Lower leg skin (tissue), 4 donors: ENCODE measurements around the gene NCL. TPM values are rescaled to one million over a fixed set of nuclear protein-coding genes. Genes with fewer than 3 reads are reported as not detected.

Experiments used
- DNase-seq, 2 donors: peaks; one replicate each; pipeline ENCODE4 v3.0.0-alpha.2; 2019; ENCODE audit warnings: low spot score in 2 of 2
- H3K4me3 ChIP-seq: fragments of 200-600 bp; sonication (generic); 2 replicates; pipeline ENCODE4 v1.5.1; 2017; ENCODE audit warnings: mild to moderate bottlenecking, low read depth; ENCODE audit not compliant: poor library complexity, severe bottlenecking
- CTCF ChIP-seq, 3 donors: fragments of 450-650 bp; IDR thresholded peaks; one replicate each; pipeline ENCODE4 v1.5.1; 2016; ENCODE audit warnings: antibody characterized with exemption in 3 of 3, mild to moderate bottlenecking in 3 of 3, moderate library complexity in 2 of 3
- POLR2A ChIP-seq, 2 donors: fragments of 450-650 bp; IDR thresholded peaks; one replicate each; pipeline ENCODE4 v1.6.1; 2016 to 2017; ENCODE audit warnings: antibody characterized with exemption in 2 of 2, mild to moderate bottlenecking in 1 of 2, moderate library complexity in 1 of 2
- WGBS, 2 donors: methylation state at CpG; one replicate each; pipeline ENCODE4 v1.1.5; 2018; 5-methylcytosine and 5-hydroxymethylcytosine counted together
- intact Hi-C: fragments of 100-400 bp; cut with DNase I; formaldehyde crosslinking; loops from one replicate; pipeline ENCODE4 v1.15.0; 2023; ENCODE audit warnings: low total_unique reads
- total RNA-seq, 4 donors: library from RNA; depleted of rRNA; stranded (reverse); fragments of >200 nt; gene quantifications; one replicate each; pipeline ENCODE4 v1.1.0, GENCODE V29; 2016

The NCL gene
- total RNA-seq, 4 donors from 2014 or later: 82.4 to 145 (median 115) TPM

GRCh38 chr2:231455222-231455621 is 9.1 kb downstream of the NCL start:
- WGBS, 2 donors: 80 to 86% methylated on average over 11 of the region's 11 CpGs
- intact Hi-C loops: no loop called here
- TF ChIP-seq CTCF (IDR thresholded peaks at IDR 0.05): no peak
- TF ChIP-seq POLR2A (IDR thresholded peaks at IDR 0.05): no peak

GRCh38 chr2:231454361-231454791 is 9.9 kb downstream of the NCL start:
- no peak for DNase-seq
- intact Hi-C loops: no loop called here
- TF ChIP-seq POLR2A (IDR thresholded peaks at IDR 0.05) (no peak), CTCF (IDR thresholded peaks at IDR 0.05) (no peak)
- WGBS, 2 donors: 84 to 85% methylated on average over 4 of the region's 4 CpGs
- no peak overlapping the region for H3K4me3 ChIP-seq

More at GRCh38 chr2:231455222-231455621, 9.1 kb downstream of the NCL start:
- no peak overlapping the region for H3K4me3 ChIP-seq
- DNase-seq: no peak

DNA sequence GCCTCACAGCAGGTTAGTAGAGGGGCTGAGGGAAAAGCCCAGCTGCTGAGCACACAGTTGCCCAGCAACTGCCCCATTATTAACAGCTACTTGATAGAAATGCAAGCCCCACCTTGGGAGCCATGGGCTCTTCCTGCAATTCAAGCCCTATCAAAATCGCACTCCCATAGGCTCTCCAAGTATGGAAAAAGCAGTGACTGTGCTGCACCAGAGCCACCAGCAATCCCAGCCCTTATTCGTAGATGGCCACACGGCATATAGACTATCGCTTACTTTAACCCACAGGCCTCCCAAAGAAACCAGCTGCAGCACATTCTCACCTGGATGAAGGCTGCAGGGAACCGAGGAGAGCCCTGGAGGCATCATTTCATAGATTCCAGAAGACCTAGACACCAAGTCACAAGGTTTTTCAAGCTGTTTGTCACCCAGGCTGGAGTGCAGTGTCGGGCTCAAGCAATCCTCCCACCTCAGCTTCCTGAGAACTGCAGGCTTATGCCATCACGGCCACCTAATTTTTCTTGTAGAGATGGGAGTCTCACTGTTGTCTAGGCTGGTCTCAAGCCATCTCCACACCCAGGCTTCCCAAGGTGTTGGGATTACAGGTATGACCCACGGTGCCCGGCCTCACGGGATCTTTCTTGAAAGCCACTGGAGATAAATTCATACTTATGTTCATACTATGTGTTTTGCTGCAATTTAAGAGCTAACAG is 11.3 kb downstream of the NCL start:
- no peak for DNase-seq
- H3K4me3 ChIP-seq: no peak overlapping the region
- intact Hi-C loops: no loop called here
- WGBS, 2 donors: 65 to 73% methylated on average over 10 of the region's 10 CpGs
- TF ChIP-seq POLR2A (IDR thresholded peaks at IDR 0.05): no peak
- TF ChIP-seq CTCF (IDR thresholded peaks at IDR 0.05): no peak

DNA sequence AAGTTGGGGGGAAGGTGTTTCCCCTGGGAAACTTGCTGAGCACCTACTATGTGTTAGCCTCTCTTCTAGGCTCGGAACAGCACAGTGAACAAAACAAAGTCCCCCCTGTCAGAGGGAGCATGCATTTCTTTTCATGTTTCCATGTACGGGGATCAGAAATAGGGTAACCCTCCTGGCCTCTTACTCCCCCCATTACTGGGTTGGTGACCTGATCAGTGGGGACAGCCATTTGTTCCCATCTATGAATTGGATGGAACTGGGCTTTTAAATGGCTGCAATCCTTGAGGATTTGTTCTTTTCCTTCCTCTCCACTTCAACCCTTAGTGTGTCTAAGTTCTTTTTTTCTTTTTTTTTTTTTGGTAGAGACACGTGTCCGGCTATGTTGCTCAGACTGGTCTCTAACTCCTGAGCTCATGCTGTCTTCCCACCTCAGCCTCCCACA is 13.7 kb downstream of the NCL start:
- H3K4me3 ChIP-seq: no peak overlapping the region
- 87 to 90% methylated on average over 4 of the region's 4 CpGs for WGBS, 2 donors
- intact Hi-C loops: no loop called here
- DNase-seq: no peak
- TF ChIP-seq POLR2A (IDR thresholded peaks at IDR 0.05) (no peak), CTCF (IDR thresholded peaks at IDR 0.05) (no peak)

GRCh38 chr2:231449503-231450054 is 14.7 kb downstream of the NCL start:
- no peak overlapping the region for H3K4me3 ChIP-seq
- no peak for DNase-seq
- intact Hi-C loops: no loop called here
- 82 to 86% methylated on average over 4 of the region's 4 CpGs for WGBS, 2 donors
- TF ChIP-seq CTCF (IDR thresholded peaks at IDR 0.05) (no peak), POLR2A (IDR thresholded peaks at IDR 0.05) (no peak)
